Measurements from ENCODE around the gene CDR2.

DNA sequence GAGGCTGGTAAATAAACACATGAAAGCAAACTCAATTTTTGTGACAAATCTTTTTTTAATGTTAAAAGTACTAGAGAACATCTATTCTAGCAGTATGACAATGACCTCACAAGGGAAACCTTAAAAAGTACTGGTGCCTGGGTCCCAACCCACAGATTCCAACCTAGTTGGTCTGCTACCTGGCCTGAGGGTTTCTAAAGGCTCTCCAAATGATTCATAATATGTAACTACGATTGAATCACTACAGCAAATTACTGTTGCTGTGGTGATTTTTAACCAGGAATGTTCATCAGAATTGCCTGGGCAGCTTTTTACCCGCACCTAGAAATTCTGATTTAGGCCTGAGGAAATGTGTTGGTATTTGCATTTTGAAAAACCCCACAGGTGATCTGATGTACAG lies 26.1 kb downstream of the CDR2 start:
- TF ChIP-seq CTCF (IDR thresholded peaks at IDR 0.05), result no peak
- TF ChIP-seq POLR2AphosphoS5 (IDR thresholded peaks at IDR 0.05), result no peak
- TF ChIP-seq POLR2A (IDR thresholded peaks at IDR 0.05), result no peak
- no peak for TF ChIP-seq EP300 (IDR thresholded peaks at IDR 0.05)

Measured in suprapubic skin (tissue), 4 donors.